ENCODE measurements around the gene CCDC34.

DNA sequence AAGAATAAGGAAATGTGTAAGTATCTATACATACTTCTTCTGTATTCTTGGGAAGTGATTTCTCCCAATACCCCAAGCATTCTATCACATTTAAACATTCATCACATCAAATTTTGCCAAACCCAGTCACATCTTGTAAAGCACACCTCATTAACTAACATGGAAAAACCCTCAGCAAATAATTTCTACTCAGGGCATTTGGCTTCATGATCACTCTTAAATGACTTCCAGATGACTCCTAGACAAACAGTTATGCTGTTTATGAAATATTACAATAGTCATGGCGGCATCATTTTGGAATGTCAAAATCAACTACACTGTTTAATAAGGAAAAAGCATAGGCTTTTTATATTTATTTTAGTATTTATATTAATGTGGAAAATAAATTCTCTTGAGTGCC, 47.3 kb upstream of the CCDC34 start:
- TF ChIP-seq, protein P1, sequence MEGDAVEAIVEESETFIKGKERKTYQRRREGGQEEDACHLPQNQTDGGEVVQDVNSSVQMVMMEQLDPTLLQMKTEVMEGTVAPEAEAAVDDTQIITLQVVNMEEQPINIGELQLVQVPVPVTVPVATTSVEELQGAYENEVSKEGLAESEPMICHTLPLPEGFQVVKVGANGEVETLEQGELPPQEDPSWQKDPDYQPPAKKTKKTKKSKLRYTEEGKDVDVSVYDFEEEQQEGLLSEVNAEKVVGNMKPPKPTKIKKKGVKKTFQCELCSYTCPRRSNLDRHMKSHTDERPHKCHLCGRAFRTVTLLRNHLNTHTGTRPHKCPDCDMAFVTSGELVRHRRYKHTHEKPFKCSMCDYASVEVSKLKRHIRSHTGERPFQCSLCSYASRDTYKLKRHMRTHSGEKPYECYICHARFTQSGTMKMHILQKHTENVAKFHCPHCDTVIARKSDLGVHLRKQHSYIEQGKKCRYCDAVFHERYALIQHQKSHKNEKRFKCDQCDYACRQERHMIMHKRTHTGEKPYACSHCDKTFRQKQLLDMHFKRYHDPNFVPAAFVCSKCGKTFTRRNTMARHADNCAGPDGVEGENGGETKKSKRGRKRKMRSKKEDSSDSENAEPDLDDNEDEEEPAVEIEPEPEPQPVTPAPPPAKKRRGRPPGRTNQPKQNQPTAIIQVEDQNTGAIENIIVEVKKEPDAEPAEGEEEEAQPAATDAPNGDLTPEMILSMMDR (IDR thresholded peaks at IDR 0.05): no peak
- TF ChIP-seq EZH2phosphoT487 (IDR thresholded peaks at IDR 0.05) (no peak), EZH2 (IDR thresholded peaks at IDR 0.05) (no peak)

Data from neural progenitor cell (in vitro differentiated cells).